Measurements from ENCODE around the gene PDZRN4. TPM values are rescaled to one million over a fixed set of nuclear protein-coding genes. Genes with fewer than 3 reads are reported as not detected.

The PDZRN4 gene
- total and polyA plus RNA-seq, 12 donors: 0.28 to 2.3 (median 1.0) TPM

- intact Hi-C loops (cut with DNase I): no loop called here
- H3K27me3 ChIP-seq: no peaks in the 10 kb centered on the region
These were observed 374.9 kb downstream of the PDZRN4 start for GRCh38 chr12:41563051-41563450.

GRCh38 chr12:41564816-41565215 is 376.7 kb downstream of the PDZRN4 start:
- no peaks in the 10 kb centered on the region for H3K36me3 ChIP-seq (replicated peaks in 1 of 2)
- DNase-seq: no peak
- no peaks in the 10 kb centered on the region for H3K9me3 ChIP-seq (replicated peaks in 1 of 3)
- H3K4me1 ChIP-seq (replicated peaks in 1 of 2): no peaks in the 10 kb centered on the region
- 80 to 100% (median 86%) methylated on average over 1 of the region's 1 CpG for WGBS, 4 donors
- H3K27me3 ChIP-seq: no peaks in the 10 kb centered on the region
- no peak overlapping the region for H3K4me3 ChIP-seq
- intact Hi-C loops (cut with DNase I): no loop called here
- no peak overlapping the region for H3K27ac ChIP-seq
- TF ChIP-seq CTCF (IDR thresholded peaks at IDR 0.05) (no peak), POLR2A (IDR thresholded peaks at IDR 0.05) (no peak)

More at GRCh38 chr12:41563051-41563450, 374.9 kb downstream of the PDZRN4 start:
- H3K4me1 ChIP-seq (replicated peaks in 1 of 2): no peaks in the 10 kb centered on the region
- no peaks in the 10 kb centered on the region for H3K36me3 ChIP-seq (replicated peaks in 1 of 2)
- no peaks in the 10 kb centered on the region for H3K9me3 ChIP-seq (replicated peaks in 1 of 3)
- H3K27ac ChIP-seq: no peak overlapping the region
- H3K4me3 ChIP-seq: no peak overlapping the region
- 79 to 91% (median 89%) methylated on average over 12 of the region's 12 CpGs for WGBS, 4 donors
- DNase-seq: no peak
- TF ChIP-seq POLR2A (IDR thresholded peaks at IDR 0.05) (no peak), CTCF (IDR thresholded peaks at IDR 0.05) (no peak)

GRCh38 chr12:41566703-41567102 is 378.6 kb downstream of the PDZRN4 start:
- no peak overlapping the region for H3K27ac ChIP-seq
- no peaks in the 10 kb centered on the region for H3K4me1 ChIP-seq (replicated peaks in 1 of 2)
- WGBS, 4 donors: 82 to 91% (median 84%) methylated on average over 2 of the region's 2 CpGs
- H3K4me3 ChIP-seq: no peak overlapping the region
- no peak for DNase-seq
- no peak for TF ChIP-seq POLR2A (IDR thresholded peaks at IDR 0.05)
- TF ChIP-seq CTCF (IDR thresholded peaks at IDR 0.05): no peak
- no peaks in the 10 kb centered on the region for H3K27me3 ChIP-seq
- H3K9me3 ChIP-seq (replicated peaks in 1 of 3): no peaks in the 10 kb centered on the region
- intact Hi-C loops (cut with DNase I): no loop called here
- no peaks in the 10 kb centered on the region for H3K36me3 ChIP-seq (replicated peaks in 1 of 2)

GRCh38 chr12:41573445-41573844 is 385.3 kb downstream of the PDZRN4 start:
- no peak for DNase-seq
- Histone ChIP-seq H3K4me1 (replicated peaks in 1 of 2) (no peaks in the 10 kb centered on the region), H3K4me3 (no peak overlapping the region), H3K36me3 (replicated peaks in 1 of 2) (no peaks in the 10 kb centered on the region), H3K27ac (no peak overlapping the region), H3K9me3 (replicated peaks in 1 of 3) (no peaks in the 10 kb centered on the region), H3K27me3 (no peaks in the 10 kb centered on the region)
- TF ChIP-seq CTCF (IDR thresholded peaks at IDR 0.05) (no peak), POLR2A (IDR thresholded peaks at IDR 0.05) (no peak)
- intact Hi-C loops (cut with DNase I): no loop called here
- WGBS, 4 donors: 91 to 96% (median 95%) methylated on average over 17 of the region's 17 CpGs

All from adrenal gland (tissue), 12 donors.